GM19099 (cell line): ENCODE data around the gene HOXB4.

Source experiments
- POLR2A ChIP-seq: IDR thresholded peaks from 3 replicates; pipeline ENCODE4 v1.6.1; 2011; ENCODE audit warnings: low read depth; ENCODE audit not compliant: insufficient read length; ENCODE audit errors: extremely low read depth

The HOXB4 gene

DNA sequence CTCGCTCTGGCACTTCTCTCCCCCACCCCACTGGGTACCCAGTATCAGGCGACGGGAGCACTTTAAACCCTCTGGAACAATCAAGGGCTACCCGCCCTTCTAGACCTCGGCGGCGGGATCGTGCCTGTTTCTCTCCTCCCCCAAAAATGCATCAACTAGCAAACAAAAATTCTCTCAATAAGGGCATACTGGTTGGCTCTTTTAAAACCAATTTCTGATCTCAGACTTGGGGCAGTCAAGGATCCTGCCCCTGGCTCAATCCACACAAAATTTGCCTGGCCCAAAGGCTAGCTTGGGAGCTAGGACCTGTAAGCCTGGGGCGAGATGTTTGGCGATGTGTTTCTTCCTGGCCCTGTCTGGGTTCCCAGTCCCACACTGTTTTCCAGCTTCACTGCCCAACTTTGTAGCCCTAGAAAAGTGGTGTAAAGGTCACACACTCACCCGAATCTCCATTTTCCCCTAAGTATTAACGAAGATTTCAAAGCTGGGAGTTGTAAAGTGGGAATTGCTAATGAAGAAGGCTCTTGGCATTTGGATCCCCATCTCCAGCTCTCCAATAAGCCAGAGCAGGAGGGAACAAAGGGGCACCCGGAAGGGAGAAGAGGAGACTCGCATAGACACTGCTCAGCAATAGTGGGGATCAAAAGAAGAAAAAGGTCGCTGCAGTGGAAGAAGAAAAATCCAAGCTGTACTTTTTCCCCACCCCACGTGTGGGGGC is 18.9 kb downstream of the HOXB4 start:
- TF ChIP-seq POLR2A = no peak

DNA sequence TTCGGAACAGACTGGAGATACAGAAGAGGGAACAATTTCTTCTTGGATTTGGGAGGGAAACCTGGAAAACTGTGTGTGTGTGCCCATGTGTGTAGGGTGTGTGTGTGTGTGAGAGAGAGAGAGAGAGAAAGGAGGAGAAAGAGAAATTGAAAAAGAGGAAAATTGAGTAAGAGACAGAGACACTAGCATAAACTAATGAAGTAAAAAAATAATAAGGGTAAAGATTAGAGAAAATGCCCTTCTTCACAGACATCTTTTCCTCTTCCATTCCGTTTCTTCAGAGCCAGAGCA is 19.4 kb downstream of the HOXB4 start:
- no peak for TF ChIP-seq POLR2A

DNA sequence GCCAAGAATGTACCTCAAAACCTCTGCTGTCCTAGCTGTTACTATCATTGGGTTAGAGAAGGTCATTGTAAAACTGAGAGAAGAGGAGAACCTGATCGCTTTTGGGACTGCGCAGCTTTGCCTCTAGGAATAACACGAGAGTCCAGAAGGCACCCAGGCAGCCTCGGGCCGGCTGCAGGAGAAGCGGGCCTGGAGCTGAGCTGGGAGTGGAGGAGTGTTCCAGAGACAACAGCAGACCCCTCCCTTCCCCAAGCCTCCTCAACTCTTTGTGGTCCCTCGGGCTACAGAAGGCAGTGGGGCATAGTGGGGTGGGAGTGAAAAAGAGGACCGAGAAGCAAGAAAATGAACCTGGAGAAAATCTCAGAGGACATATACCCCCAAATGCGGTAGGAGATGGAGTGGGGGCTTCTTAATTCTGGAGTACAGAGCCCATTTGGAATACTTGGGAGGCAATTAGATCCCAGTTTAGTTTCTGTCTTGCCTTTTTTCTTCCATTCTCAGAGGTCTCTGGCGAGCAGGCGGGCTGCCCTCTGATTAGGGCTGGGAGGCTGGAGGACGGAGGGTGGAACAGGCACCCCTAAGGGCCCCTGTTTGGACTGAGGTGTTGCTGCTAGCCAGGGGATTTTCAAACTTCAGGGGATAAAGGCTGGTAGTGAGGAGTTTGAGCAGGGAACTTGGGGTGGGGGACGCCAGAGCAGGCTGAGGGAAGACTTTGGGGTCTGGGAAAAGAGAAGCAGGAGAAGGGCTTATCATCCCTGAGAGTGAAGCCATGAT is 19.9 kb downstream of the HOXB4 start:
- TF ChIP-seq POLR2A = no peak

DNA sequence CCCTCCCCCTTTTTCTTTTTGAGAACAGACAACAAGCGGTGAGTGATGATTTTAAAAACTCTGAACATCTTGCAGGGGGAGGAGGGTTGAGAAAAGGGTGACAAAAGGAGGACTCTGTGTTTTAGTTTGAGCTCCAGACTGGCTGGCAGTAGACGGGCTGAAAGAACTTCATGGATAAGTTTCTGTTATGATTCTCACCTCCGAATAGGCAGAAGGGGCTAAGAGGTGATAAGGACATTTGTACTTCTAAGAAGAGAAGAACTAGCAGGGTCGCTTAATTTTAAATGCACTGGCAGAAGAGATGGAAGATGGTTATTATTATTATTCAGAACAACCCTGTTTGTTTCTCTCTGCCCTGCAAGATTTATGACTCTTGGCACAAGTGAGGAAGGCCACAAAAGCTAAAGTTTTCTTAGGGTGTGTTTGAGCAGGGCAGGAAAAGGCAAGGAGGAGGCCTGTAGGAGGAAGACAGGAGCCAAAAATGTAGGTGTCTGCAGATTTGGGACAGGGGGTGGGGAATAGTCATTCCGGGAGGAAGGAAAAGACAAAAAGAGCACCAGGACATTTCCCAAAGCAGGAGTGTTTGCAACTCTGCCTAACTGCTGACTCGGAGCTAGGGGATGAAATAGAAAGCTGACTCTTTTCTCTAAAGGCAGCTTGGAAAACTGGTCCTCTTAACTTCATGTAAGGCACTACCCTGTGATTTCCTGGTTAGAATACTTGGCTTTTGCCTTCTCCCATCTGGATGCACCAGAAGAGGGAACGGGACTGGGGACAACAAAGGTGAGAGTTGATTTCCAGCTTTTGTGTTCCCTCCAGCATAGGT is 21.4 kb downstream of the HOXB4 start:
- no peak for TF ChIP-seq POLR2A

DNA sequence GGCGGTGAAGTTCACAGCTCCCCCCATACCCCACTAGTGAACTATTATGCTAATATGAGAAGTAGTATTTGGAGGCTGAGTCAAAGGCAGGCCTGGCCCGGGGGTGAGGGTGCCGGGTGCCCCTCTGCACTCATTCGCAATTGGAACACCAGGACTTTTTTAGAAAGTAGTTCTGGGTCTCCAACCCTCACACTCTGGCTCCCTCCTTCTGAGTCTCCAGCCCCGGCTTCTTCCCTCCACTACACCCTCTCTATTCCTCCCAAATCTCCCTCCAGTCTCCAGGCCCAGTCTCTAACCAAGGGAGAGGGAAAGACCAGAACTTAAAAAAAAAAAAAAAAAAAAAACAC is 21.9 kb downstream of the HOXB4 start:
- TF ChIP-seq POLR2A = no peak

DNA sequence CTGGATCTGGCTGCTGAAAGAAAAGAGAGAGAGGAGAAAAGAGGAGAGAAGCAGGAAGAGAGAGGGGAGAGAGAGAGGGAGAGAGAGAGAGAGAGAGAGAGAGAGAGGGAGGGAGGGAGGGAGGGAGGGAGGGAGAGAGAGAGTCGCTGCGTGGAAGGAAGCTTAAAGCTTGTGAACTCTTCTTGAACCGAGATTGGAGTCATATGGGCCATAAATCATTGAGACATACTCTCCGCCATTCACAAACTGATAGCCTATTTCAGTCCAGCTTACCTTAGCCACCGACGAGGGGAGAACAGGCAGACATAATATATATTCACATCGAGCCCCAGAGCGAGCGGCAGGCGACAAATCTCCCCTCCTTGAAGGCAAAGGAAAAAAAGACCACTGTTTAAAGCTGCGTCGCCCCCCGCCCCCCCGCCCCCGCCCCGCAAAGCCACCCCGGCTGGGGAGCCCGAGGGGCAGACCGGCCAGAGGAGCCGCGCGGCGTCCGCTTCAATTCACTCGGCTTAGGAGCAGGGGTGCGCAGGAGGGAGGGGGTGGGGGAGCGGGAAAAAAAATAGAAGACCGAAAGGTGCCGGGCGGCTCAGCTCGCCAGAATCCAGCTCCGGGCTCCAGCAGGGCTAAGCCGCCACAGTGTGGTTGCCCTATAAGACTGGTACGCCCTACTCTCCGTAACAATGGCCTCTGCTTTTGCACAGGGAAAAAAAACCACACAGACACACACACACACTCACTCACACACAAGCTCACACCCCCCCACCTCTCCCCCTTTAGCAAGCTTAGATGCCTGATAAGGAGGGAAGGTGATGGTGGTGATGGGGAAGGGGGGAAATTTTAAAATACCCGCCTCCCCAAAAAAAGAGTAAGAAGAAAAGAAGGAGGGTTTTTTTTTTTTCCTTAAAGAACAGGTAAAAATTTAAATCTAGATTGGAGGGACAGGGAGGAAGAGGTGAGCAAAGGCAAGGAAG is 22.6 kb downstream of the HOXB4 start:
- no peak for TF ChIP-seq POLR2A

DNA sequence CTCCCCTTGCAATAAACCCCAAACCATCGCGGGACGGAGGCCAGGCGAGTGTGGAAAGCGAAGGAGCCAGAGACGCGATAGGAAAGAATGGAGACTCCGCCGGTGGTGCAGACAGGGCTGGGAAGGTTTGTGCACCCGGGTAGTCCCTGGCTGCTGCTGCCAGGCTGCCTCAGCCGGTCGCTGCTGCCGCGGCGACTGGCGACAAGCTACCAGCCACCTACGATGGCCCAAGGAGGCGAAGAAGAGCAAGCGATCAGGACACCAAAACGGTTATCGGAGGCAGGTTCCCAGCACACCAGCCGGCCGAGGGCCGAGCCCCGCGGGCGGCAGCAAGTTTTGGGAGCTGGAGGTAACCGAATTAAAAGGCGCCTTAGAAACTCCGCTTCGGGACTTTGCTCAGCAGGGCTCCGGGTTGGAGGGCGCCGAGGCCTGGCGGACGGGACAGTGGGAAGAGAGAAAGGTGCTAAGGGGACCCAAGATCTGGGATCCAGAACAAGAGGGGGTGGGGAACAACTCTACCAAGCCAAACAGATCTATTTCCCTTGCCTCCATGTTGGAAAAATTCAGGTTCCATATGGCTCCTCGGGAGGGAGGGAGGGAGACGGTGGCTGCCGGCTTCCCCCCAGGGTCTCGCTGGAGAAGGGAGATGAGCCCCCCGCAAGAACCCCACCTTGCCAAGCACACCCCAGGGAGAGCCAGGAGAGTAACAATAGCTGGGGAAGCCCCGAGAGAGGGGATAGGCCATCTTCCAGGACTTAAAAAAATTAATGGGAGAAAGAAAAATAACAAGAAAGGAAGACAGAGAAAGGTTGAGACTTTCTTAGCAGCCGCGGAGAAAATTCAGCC is 23.5 kb downstream of the HOXB4 start:
- TF ChIP-seq POLR2A = no peak

DNA sequence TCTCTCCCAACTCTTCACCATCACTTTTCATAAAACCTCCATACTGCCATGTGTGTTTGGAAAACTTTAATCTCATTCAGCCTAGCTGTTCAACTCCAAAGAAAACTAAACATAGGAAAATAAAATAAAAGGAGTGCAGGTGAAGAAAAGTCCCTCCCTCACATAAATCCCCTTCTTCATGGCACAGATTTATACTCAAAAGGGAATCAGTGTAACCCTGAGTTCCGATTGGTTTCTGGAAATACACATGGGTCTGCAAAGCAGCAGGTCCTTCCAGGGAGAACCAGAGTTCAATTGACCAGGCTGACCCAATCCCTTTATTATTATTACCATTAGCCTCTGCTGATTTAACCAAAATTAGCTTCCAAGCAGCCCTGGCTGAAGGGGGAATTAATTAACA is 24.3 kb downstream of the HOXB4 start:
- no peak for TF ChIP-seq POLR2A

DNA sequence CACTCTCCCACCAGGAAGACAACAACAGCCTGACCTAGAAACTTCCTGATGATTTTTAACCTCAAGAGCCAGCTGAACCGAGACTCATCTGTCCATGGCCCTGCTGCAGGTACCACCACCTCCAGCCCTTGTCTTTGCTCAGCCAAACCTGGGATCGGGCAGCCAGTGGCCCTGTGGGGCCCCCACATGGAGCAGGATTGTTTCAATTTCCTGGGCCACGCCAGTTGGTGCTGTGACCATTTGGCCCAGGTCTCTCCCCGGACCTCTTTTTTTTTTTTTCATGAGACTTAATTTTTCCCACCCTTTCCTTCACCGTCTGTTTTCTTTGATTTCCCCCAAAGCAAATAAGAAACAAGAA is 25.0 kb downstream of the HOXB4 start:
- no peak for TF ChIP-seq POLR2A

DNA sequence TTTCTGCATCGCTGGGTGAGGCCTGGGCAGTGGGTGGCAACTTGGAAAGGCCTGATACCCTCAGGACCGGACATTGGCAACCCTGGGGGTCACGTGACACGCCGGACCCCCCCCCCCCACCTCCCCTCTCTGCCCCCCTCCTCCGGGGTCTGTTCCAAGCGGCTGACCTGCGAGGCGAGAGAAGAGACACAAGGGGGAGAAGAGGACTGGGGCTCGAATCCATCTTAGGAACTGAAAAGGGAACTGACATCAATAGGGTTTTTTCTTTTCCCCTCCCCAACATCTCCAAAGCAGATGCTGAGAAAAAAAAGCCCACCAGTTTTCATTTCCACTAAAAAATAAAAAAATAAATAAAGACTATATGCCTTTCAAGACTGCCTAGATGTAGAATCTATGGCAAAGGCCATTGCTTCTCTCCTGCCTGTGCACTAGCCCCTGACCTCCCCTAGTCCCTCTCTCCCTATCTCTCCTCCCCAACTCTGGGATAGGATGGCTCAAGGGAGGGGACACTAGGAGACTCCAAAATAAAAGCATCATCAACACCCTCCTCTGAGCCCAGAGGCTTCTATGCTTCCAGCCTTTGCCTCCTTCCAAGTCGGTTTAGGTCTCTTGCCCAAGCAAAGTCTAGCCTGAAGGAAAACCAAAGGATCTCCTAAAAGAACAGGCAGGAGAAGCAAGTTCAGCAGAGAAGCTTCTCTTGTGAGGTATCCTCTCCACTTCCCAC is 25.5 kb downstream of the HOXB4 start:
- TF ChIP-seq POLR2A = no peak

DNA sequence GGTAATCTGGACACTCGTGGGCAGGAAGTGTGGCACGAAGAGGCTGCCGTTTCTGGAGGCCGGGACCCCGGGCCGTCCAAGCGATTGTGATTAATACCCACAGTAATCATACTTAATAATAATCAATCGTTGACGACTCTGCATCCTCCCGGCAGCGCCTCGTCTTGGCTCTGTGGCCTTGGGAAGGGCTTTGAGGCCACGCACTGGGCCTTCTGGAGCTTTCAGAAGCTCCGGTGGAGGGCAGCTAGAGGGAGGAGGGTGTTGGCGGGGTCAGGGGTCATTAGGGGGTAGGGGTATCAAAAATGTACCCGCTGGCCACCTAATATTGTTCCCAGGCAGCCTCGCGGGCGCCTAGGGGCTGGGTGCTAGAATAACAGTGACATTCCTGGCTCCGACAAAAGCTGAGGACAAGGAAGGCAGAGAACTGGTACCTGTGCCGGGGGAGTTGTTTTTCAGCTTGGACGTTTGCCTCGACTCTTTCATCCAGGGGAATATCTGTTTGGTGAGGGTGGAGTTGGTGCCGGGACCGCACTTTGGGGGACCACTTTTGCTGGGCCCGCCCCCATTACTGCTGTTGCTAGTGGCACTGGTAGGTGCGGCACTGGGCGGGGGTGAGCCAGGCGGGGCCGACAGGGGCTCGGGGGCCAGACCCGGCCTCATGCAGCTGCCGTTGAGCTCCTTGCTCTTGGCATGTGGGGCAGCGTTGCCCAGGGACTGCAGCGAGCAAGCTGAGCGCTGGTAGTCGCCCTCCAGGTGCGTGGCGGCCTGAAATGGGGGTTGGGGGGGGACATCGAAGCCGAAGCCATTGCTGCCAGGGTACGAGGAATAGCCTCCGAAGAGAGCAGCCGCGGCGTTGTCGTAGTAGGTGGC is 26.3 kb downstream of the HOXB4 start:
- TF ChIP-seq POLR2A = no peak

DNA sequence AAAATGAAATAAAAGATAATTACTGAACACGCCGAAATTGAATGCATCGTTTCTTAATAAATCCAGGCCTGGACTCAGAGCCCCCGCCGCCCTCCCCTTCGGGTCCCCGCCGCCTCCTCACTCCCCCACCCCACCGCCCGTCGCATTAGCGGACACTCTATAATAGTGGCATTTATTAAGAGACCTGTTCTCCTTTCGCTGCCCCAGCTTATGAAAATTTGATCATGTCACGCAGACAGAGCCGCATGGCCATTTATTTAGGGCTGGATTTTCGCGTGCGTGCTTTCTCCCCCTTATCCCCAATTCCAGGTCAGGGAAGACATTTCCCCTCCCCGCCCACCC is 27.0 kb downstream of the HOXB4 start:
- TF ChIP-seq POLR2A = no peak
